NK-92 treated with Interleukin-12 subunit alpha and Interleukin-12 subunit beta, amount 100 ng/mL, for 24 hours (cell line): ENCODE results near the gene MORN5.

Experiments
- DNase-seq: peaks from one replicate; lab custom pipeline; 2025; lab: John Stamatoyannopoulos, UW

The MORN5 gene

DNA sequence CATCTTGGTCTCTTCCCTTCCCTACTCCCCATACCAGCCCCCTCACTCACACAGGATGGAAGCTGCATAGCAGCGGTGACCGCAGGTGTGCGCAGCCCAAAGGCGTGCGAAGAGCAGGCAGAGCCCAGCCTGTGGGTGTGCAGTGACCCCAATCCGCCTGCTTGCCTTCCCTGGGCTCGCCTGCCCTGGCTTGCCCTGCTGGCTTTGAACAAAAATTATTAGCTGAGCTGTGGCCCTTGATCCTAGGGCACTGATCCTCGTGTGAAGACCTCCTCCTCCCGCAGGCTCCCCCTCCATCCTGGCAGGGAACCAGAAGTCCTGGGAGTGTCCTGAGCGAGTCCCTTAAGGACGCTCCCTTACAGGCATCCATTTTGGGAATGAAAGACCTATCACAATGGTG lies 31.9 kb downstream of the MORN5 start:
- DNase-seq: no peak

DNA sequence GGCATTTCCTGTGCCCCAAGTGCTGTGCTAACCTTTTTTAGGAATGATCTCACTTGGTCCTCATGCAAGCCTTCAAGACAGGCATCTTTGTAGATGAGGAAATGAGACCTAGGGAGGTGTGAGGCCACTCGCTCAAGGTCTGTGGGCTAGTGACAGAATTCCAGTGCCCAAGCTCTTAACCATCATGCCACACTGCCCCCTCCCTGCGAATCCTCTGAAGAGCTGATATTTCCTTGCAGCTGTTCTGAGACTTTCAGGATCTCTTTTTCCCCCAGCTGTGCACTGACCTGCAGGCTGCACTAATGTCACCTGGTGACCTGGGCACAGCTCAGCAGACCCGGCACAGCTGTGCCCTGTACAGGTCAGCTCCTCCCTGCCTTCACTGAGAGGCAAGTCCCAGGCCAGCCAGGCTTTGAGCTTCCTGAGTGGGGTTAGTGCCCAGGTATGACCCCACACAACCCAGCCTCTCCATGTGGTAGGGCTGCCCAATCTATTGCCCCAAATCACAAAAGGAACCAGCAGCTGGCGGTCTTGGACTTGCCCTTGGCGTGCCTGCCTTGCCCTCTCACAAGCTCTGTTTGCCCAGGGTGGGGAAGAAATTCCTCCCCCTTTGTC lies 32.7 kb downstream of the MORN5 start:
- no peak for DNase-seq

DNA sequence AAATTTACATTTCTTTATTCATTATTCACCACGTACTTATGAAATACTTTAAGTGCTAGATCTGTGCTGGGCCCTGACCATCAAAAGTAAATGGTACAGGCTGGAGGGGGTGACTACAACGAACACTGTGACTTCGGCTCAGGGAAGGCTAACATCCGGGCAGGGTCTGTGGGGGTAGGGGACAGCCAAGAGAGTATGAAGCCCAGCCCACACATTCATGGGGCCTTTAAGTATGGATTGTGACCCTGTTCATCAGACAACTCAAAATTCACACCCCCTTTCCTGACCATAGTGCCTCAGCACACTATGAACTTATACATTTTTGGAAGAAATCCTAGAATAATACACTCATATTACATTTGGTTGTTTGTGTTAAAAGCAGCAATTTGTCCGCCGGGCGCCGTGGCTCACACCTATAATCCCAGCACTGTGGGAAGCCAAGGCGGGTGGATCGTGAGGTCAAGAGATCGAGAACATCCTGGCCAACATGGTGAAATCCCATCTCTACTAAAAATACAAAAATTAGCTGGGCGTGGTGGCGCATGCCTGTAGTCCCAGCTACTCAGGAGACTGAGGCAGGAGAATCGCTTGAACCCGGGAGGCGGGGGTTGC lies 33.3 kb downstream of the MORN5 start:
- no peak for DNase-seq

DNA sequence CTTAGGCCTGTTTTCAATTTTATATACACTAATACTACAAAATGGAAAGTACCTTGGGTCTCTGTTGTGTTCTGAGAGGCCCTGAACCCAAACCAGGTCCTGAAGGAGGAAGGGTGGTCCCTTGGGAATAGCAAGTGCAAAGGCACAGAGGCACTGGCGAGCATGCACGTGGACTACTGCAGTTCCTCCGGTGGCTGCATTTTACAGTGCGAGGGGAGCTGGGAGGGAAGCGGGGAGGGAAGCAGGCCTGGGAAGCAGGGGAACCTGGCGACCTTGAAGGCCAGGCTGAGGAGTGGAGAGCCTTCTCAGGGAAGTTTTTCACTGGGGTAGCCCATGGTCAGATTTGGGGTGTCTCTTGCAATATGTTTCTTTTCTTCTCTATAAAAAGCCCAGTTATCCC lies 33.9 kb downstream of the MORN5 start:
- no peak for DNase-seq

DNA sequence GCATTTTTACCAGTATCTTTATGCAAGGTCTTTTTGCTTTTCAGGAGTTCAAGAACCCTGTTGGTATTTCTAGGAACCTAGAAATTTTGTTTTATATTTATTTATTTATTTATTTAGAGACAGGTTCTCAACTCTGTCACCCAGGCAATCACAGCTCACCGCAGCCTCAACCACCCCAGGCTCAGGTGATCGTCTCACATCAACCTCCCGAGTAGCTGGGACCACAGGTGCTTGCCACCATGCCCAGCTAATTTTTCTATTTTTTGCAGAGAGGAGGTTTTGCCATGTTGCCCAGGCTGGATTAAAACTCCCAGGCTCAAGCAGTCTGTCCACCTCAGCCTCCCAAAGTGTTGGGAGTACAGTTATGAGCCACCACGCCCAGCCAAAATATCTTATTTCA lies 36.2 kb downstream of the MORN5 start:
- no peak for DNase-seq

GRCh38 chr9:122197426-122197825 lies 37.7 kb downstream of the MORN5 start:
- no peak for DNase-seq

- no peak for DNase-seq
These were observed 38.2 kb downstream of the MORN5 start for GRCh38 chr9:122197882-122198281.

GRCh38 chr9:122200960-122201595 lies 41.4 kb downstream of the MORN5 start:
- no peak for DNase-seq

GRCh38 chr9:122201641-122202040 lies 41.9 kb downstream of the MORN5 start:
- DNase-seq: no peak

DNA sequence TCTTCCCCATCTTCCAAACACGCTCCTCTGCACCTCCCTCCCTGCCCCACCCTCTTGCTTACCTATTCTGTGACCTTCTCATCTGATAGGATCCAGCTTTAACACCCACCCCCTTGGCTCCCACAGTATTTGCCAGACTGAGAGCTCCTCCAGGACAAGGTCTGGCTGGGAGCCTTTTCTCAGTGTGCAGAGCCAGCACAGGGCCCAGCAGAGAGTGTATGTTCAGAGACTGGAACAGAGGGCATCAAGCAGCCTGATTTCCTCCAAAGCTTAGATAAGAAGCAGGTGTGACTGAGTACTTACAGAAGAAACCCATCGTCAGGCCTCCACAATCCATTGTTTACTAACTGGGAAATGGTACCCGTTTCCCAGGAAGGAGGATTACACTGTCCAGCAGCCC lies 42.4 kb downstream of the MORN5 start:
- DNase-seq: no peak

DNA sequence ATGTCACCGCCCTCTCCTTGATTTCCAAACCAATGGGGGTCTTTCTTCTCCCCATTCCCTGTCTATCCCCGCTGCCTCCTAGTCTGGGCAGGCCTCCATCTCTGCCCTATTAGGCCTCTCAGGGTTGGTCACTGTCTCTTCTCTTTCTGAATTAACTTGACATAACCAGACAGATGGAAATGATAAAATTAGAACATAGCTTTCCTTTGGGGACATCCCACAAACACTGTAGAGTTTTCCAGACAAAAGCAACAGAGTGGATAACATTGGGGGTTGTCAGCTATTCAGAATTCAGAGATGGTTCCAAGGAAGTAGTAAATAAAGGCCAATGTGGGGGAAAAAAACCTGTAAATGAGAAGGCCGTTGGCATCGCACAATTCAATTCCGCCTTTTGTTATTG lies 44.3 kb downstream of the MORN5 start:
- no peak for DNase-seq

GRCh38 chr9:122204491-122204890 lies 44.8 kb downstream of the MORN5 start:
- DNase-seq: no peak

DNA sequence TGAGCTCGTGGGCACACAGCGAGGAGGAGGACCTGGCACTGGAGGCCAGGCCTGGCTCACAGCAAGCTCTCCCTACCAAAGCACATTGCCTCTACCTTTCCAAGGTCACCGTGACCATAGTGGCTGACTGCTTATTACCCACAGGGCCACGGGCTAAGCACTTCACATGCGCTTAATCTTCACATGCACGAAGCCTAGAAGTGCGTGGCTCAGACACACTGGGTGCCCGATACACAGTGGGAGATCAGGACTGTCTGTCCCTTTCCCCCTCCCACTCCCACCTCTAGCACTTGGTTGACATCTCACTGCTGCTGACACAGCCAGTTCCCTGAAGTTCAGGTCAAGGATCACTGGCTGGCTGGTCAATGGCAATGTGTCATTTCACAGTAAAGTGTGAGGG lies 45.5 kb downstream of the MORN5 start:
- DNase-seq: no peak

- no peak for DNase-seq
These were observed 46.7 kb downstream of the MORN5 start for GRCh38 chr9:122206118-122207046.

- DNase-seq: no peak
These were observed 47.4 kb downstream of the MORN5 start for GRCh38 chr9:122207096-122207495.

DNA sequence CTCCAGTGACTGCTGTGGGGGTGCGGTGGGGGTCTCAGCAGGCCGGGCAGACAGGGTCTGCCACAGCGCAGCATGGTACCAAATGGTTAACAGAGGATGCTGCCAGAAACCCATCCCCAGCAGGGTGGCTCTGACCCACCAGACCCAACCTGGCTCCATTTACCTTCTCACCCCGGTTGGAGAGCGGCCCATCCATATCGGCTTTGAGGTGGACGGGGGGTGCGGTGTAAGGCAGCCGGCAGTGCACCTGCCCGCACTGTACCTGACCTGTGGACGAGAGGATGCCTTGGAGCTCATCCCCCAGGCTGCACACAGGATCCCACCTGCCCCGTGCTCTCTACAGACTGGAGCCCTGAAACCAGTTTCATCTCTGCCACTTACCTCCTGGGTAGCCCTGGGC lies 49.7 kb downstream of the MORN5 start:
- DNase-seq: no peak

- no peak for DNase-seq
These were observed 52.8 kb downstream of the MORN5 start for GRCh38 chr9:122212473-122213004.

- DNase-seq: no peak
These were observed 53.4 kb downstream of the MORN5 start for GRCh38 chr9:122213102-122213588.

GRCh38 chr9:122213589-122214413 lies 54.1 kb downstream of the MORN5 start:
- DNase-seq: no peak

GRCh38 chr9:122214507-122214906 lies 54.8 kb downstream of the MORN5 start:
- DNase-seq: no peak

GRCh38 chr9:122215663-122216062 lies 56.0 kb downstream of the MORN5 start:
- DNase-seq: no peak
